ENCODE data around the gene PTPRM. TPM values are rescaled to one million over a fixed set of nuclear protein-coding genes. Genes with fewer than 3 reads are reported as not detected.

The PTPRM gene
- total RNA-seq, 1 experiment from 2014 or later, result 14.5 TPM

GRCh38 chr18:7886436-7886835, 319.3 kb downstream of the PTPRM start:
- DNase-seq (ENCODE audit: low read depth, low spot score), result no peak
- Histone ChIP-seq H3K9me3 (ENCODE audit: control insufficient read depth in 1 of 2, insufficient read depth in 1 of 2, low read depth in 1 of 2, low read length in 2 of 2) (no peaks in the 10 kb centered on the region), H3K4me2 (ENCODE audit: low read length) (no peak overlapping the region), H3K4me3 (replicated peaks in 1 of 2; ENCODE audit: low read depth in 1 of 2, low read length in 2 of 2) (no peak overlapping the region), H3K4me1 (ENCODE audit: control insufficient read depth in 1 of 2, insufficient read depth in 2 of 2, low read length in 2 of 2) (no peaks in the 10 kb centered on the region), H3K27ac (ENCODE audit: low read depth, low read length) (no peak overlapping the region), H3K9ac (ENCODE audit: low read length) (no peak overlapping the region), H3K9me2 (ENCODE audit: insufficient read depth) (no peaks in the 10 kb centered on the region), H3K36me3 (ENCODE audit: control insufficient read depth in 1 of 2, insufficient read depth in 2 of 2, low read length in 2 of 2) (no peaks in the 10 kb centered on the region), H3K79me2 (ENCODE audit: insufficient read depth, low read length) (no peaks in the 10 kb centered on the region), H4K20me1 (ENCODE audit: insufficient read depth) (no peaks in the 10 kb centered on the region), H3K27me3 (ENCODE audit: insufficient read depth, low read length) (no peaks in the 10 kb centered on the region), H2AFZ (ENCODE audit: low read depth, low read length, poor library complexity, severe bottlenecking) (no peak overlapping the region)
- POLR2A ChIA-PET, result no interaction called here
- RAD21 ChIA-PET (ENCODE audit: low non-redundant PET in 1 of 2, low total read pairs in 2 of 2, uncharacterized antibody in 2 of 2, unreplicated experiment in 2 of 2), result no interaction called here
- ATAC-seq, result no peak
- intact Hi-C loops (cut with micrococcal nuclease), result no loop called here
- CTCF ChIA-PET, result no interaction called here
- BruUV-seq (replicated peaks), result no TSS peak
- TF ChIP-seq YY1 (IDR thresholded peaks at IDR 0.05; ENCODE audit: extremely low read depth, insufficient replicate concordance, low read depth, low read length) (no peak), RAD21 (IDR thresholded peaks at IDR 0.05; ENCODE audit: low read depth) (no peak), POLR2A (IDR thresholded peaks at IDR 0.05; ENCODE audit: borderline replicate concordance, extremely low read depth, insufficient read depth, insufficient read length) (no peak), SRF (IDR thresholded peaks at IDR 0.05; ENCODE audit: low read depth) (no peak), REST (IDR thresholded peaks at IDR 0.05; ENCODE audit: low read depth) (no peak)

GRCh38 chr18:7889515-7889914, 322.4 kb downstream of the PTPRM start:
- Histone ChIP-seq H3K27me3 (ENCODE audit: insufficient read depth, low read length) (no peaks in the 10 kb centered on the region), H3K79me2 (ENCODE audit: insufficient read depth, low read length) (no peaks in the 10 kb centered on the region), H3K9ac (ENCODE audit: low read length) (no peak overlapping the region), H3K4me3 (replicated peaks in 1 of 2; ENCODE audit: low read depth in 1 of 2, low read length in 2 of 2) (no peak overlapping the region), H2AFZ (ENCODE audit: low read depth, low read length, poor library complexity, severe bottlenecking) (no peak overlapping the region), H3K9me2 (ENCODE audit: insufficient read depth) (no peaks in the 10 kb centered on the region), H3K4me1 (ENCODE audit: control insufficient read depth in 1 of 2, insufficient read depth in 2 of 2, low read length in 2 of 2) (no peaks in the 10 kb centered on the region), H4K20me1 (ENCODE audit: insufficient read depth) (no peaks in the 10 kb centered on the region), H3K36me3 (ENCODE audit: control insufficient read depth in 1 of 2, insufficient read depth in 2 of 2, low read length in 2 of 2) (no peaks in the 10 kb centered on the region), H3K4me2 (ENCODE audit: low read length) (no peak overlapping the region), H3K27ac (ENCODE audit: low read depth, low read length) (no peak overlapping the region), H3K9me3 (ENCODE audit: control insufficient read depth in 1 of 2, insufficient read depth in 1 of 2, low read depth in 1 of 2, low read length in 2 of 2) (no peaks in the 10 kb centered on the region)
- CTCF ChIA-PET, result interaction anchor here (1.4 kb wide), 1 partner anchor 16 kb away, joined by 3 read pairs; no protein-coding TSS in a partner anchor
- intact Hi-C loops (cut with micrococcal nuclease), result no loop called here
- DNase-seq (ENCODE audit: low read depth, low spot score), result no peak
- no TSS peak for BruUV-seq (replicated peaks)
- POLR2A ChIA-PET, result no interaction called here
- RAD21 ChIA-PET (ENCODE audit: low non-redundant PET in 1 of 2, low total read pairs in 2 of 2, uncharacterized antibody in 2 of 2, unreplicated experiment in 2 of 2), result no interaction called here
- TF ChIP-seq EZH2phosphoT487 (IDR thresholded peaks at IDR 0.05; ENCODE audit: borderline replicate concordance) (no peak), REST (IDR thresholded peaks at IDR 0.05; ENCODE audit: low read depth) (no peak), CBX3 (IDR thresholded peaks at IDR 0.05; ENCODE audit: low read depth) (no peak), FOSL1 (IDR thresholded peaks at IDR 0.05; ENCODE audit: low read depth) (no peak)
- ATAC-seq, result no peak

All from HCT116 (cell line).